H1 (cell line): ENCODE data around the gene CDV3.
"Not testable (repeated sequence)": the region's sequence is repeated elsewhere in the genome, so short reads cannot be mapped to it uniquely, and the experiment has no call there.

Source experiments
- EP300 ChIP-seq, 2 experiments: IDR thresholded peaks; 1 replicate in 1 of 2; 2 replicates in 1 of 2; pipeline ENCODE4 v1.6.1; 2011 to 2012; ENCODE audit warnings: low read depth in 2 of 2, low read length in 2 of 2, mild to moderate bottlenecking in 2 of 2, borderline replicate concordance in 1 of 2, inconsistent platforms in 1 of 2, moderate library complexity in 1 of 2
- EZH2 ChIP-seq: fragments of 200-600 bp; sonication (generic); IDR thresholded peaks from 2 replicates; pipeline ENCODE4 v1.7.1; 2012; ENCODE audit warnings: low read depth, mild to moderate bottlenecking, moderate library complexity, low read length, inconsistent platforms; ENCODE audit not compliant: severe bottlenecking
- POLR2A ChIP-seq, 2 experiments: IDR thresholded peaks; 1 replicate in 1 of 2; 2 replicates in 1 of 2; pipeline ENCODE4 v1.6.1; 2011; ENCODE audit warnings: low read depth in 2 of 2, low read length in 2 of 2, mild to moderate bottlenecking in 2 of 2; ENCODE audit errors: control extremely low read depth in 1 of 2
- POLR2AphosphoS5 ChIP-seq: IDR thresholded peaks from 2 replicates; pipeline ENCODE4 v1.6.1; 2011; ENCODE audit warnings: low read depth, low read length
- SP1 ChIP-seq: IDR thresholded peaks from 2 replicates; pipeline ENCODE4 v1.6.1; 2011; ENCODE audit warnings: low read depth, low read length
- YY1 ChIP-seq: IDR thresholded peaks from 2 replicates; pipeline ENCODE4 v1.6.1; 2011; ENCODE audit warnings: low read depth, mild to moderate bottlenecking, low read length
- TF ChIP-seq, protein P1 (sequence below), 3 experiments: IDR thresholded peaks; 1 replicate in 2 of 3; 2 replicates in 1 of 3; pipeline versions ENCODE4 v1.5.1 to v1.6.1; 2011; ENCODE audit warnings: low read length in 3 of 3, mild to moderate bottlenecking in 3 of 3, inconsistent platforms in 2 of 3, low read depth in 1 of 3, moderate library complexity in 1 of 3; ENCODE audit not compliant: insufficient read depth in 1 of 3; ENCODE audit errors: control extremely low read depth in 1 of 3
- TF ChIP-seq, protein P2 (sequence below): IDR thresholded peaks from 2 replicates; pipeline ENCODE4 v1.6.1; 2012; ENCODE audit warnings: inconsistent platforms
- TF ChIP-seq, protein P3 (sequence below): IDR thresholded peaks from 2 replicates; pipeline ENCODE4 v1.6.1; 2012; ENCODE audit warnings: low read length, inconsistent platforms

DNA sequence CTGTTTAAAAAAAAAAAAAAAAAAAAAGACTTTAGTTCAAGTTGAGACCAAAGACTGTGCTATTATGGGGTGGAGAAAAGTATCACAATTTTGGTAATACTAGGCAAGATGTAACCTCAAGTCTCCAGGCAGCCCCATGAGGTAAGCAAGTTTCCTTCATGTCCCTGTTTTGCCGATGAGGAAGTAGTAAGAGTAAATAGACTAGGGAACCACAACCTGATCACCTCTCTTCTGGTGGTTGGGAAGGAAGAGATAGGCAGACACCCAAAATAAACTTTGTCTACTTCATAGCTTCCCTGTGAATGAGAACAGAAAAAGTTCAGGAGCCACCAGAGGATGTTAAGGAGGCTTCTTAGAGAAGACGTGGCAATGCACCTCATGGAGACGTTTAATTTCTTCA lies 49.7 kb upstream of the CDV3 start:
- not testable (repeated sequence) for TF ChIP-seq YY1; POLR2AphosphoS5; EP300 (IDR thresholded peaks at IDR 0.05; ENCODE audit: borderline replicate concordance in 1 of 2, low read depth in 2 of 2, low read length in 2 of 2); SP1; EZH2; POLR2A (IDR thresholded peaks at IDR 0.05; ENCODE audit: control extremely low read depth in 1 of 2, low read depth in 2 of 2, low read length in 2 of 2)
- TF ChIP-seq, protein P1, sequence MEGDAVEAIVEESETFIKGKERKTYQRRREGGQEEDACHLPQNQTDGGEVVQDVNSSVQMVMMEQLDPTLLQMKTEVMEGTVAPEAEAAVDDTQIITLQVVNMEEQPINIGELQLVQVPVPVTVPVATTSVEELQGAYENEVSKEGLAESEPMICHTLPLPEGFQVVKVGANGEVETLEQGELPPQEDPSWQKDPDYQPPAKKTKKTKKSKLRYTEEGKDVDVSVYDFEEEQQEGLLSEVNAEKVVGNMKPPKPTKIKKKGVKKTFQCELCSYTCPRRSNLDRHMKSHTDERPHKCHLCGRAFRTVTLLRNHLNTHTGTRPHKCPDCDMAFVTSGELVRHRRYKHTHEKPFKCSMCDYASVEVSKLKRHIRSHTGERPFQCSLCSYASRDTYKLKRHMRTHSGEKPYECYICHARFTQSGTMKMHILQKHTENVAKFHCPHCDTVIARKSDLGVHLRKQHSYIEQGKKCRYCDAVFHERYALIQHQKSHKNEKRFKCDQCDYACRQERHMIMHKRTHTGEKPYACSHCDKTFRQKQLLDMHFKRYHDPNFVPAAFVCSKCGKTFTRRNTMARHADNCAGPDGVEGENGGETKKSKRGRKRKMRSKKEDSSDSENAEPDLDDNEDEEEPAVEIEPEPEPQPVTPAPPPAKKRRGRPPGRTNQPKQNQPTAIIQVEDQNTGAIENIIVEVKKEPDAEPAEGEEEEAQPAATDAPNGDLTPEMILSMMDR (IDR thresholded peaks at IDR 0.05; ENCODE audit: control extremely low read depth in 1 of 3, insufficient read depth in 1 of 3, low read depth in 1 of 3, low read length in 3 of 3) = not testable (repeated sequence)
- TF ChIP-seq, protein P2, sequence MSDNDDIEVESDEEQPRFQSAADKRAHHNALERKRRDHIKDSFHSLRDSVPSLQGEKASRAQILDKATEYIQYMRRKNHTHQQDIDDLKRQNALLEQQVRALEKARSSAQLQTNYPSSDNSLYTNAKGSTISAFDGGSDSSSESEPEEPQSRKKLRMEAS = not testable (repeated sequence)
- TF ChIP-seq, protein P3, sequence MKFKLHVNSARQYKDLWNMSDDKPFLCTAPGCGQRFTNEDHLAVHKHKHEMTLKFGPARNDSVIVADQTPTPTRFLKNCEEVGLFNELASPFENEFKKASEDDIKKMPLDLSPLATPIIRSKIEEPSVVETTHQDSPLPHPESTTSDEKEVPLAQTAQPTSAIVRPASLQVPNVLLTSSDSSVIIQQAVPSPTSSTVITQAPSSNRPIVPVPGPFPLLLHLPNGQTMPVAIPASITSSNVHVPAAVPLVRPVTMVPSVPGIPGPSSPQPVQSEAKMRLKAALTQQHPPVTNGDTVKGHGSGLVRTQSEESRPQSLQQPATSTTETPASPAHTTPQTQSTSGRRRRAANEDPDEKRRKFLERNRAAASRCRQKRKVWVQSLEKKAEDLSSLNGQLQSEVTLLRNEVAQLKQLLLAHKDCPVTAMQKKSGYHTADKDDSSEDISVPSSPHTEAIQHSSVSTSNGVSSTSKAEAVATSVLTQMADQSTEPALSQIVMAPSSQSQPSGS = not testable (repeated sequence)
